Stimulated activated naive CD8-positive, alpha-beta T cell treated with anti-CD3 and anti-CD28 coated beads, Interleukin-15, Interleukin-2, amounts not matched to agents 100 ng/mL and 50 ng/mL, for 24 hours (primary cell): ENCODE measurements around the gene LYST.
"Not testable (repeated sequence)": the region's sequence is repeated elsewhere in the genome, so short reads cannot be mapped to it uniquely, and the experiment has no call there.

Experiments
- H3K27ac Mint-ChIP-seq: one replicate; pipeline ENCODE4 v1.8.0; 2021; ENCODE audit warnings: mild to moderate bottlenecking, mixed read lengths
- H3K27me3 Mint-ChIP-seq: one replicate; pipeline ENCODE4 v1.8.0; 2021; ENCODE audit warnings: mixed read lengths
- H3K36me3 Mint-ChIP-seq: one replicate; pipeline ENCODE4 v1.8.0; 2021; ENCODE audit warnings: low read depth, mixed read lengths
- H3K4me1 Mint-ChIP-seq: one replicate; pipeline ENCODE4 v1.8.0; 2021; ENCODE audit warnings: low read depth, mixed read lengths
- H3K4me3 Mint-ChIP-seq: one replicate; pipeline ENCODE4 v1.8.0; 2021; ENCODE audit warnings: mild to moderate bottlenecking, mixed read lengths
- H3K9me3 Mint-ChIP-seq: one replicate; pipeline ENCODE4 v1.8.0; 2021; ENCODE audit warnings: mixed read lengths

The LYST gene

DNA sequence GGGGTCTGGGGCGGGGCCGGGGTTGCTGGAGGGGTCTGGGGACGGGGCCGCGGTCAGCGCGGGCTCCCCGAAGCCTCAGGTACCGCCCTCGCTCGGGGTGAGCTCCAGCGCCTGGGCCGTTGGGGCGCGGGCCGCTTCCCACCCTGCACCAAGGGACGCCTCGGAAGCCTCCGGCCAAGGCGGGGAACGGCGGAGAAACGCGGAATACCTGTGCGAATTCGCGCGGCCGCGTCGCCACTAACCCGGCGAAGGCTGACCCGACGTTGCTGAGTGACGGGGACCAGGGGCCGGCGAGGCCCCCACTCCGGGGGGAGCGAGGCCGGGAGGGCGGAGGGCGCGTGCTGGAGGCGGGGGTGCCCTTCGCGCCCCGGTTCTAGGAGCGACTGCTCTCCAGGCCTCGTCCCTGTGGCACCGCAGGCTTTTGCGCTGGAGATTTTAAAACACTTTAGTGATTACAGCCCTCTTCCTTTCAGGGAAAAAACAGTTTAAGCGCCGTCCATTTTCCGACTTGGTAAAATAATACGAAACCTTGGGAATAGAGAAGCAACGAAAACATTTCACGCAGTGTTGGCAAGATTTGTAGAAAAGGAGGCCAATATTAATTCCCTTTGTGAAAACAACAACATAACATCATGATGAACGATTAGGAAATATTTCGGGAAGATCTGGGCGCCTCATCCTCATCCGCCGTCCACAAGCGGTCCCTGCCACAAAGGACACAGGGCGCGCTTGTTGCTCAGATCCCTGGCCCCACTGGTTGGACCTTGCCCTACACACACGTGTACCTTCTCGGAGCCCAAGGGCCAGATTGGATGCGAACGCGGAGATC lies 216.2 kb downstream of the LYST start:
- H3K27me3 Mint-ChIP-seq, result peaks cover 70% of the 10 kb centered on the region
- no peak overlapping the region for H3K27ac Mint-ChIP-seq
- peak overlapping the region; percentile 54 for H3K4me3 Mint-ChIP-seq
- no peaks in the 10 kb centered on the region for H3K9me3 Mint-ChIP-seq
- H3K36me3 Mint-ChIP-seq, result peaks cover 5% of the 10 kb centered on the region
- H3K4me1 Mint-ChIP-seq, result peaks cover 20% of the 10 kb centered on the region

DNA sequence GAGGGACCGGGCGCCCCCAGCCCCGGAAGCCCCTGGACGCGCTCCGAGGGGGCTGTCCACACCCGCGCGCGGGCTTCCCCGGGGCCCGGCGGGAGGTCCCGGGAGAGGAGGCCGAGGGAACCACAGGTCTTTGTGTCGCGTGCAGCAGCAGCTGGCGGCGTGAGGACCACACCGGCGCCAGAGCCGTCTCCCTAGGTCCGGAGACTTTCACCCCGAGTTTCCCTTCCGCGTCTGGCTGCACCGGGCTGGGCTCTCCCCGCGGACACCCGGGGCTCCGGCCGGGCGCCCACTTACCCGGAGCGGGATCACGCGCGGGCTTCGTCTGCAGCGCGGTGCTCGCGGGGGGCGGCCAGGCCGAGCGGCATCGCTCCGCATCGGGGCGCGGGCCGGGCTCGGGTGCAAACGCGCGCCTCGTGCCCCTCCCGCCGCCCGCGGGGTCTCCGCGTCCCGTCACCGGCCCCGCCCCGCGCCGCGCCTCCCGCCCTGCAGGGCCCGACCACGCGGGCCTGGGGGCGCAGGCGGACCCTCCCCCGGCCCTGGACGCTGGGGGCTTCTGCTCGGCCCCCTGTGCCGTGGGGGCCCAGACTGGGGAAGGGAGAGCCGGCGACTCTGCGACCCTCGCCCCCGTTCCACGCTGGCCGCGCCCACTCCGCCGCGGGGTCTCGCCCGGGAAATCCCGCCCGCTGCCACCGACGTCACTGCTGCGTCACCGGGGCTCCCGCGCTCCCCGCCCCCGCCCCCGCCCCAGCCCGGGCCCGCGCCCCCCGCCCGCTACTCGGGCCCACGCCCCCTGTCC lies 217.1 kb downstream of the LYST start, which contains the start of gene GNG4:
Gene GNG4, minus strand, starts transcription at position 417 of the 796 bp plus-strand sequence. CDS start 65,946 bp downstream, outside the sequence.
- H3K4me1 Mint-ChIP-seq, result peaks cover 22% of the 10 kb centered on the region
- no peak within 1 kb of the TSS for H3K27ac Mint-ChIP-seq
- no peaks in the 10 kb centered on the region for H3K9me3 Mint-ChIP-seq

DNA sequence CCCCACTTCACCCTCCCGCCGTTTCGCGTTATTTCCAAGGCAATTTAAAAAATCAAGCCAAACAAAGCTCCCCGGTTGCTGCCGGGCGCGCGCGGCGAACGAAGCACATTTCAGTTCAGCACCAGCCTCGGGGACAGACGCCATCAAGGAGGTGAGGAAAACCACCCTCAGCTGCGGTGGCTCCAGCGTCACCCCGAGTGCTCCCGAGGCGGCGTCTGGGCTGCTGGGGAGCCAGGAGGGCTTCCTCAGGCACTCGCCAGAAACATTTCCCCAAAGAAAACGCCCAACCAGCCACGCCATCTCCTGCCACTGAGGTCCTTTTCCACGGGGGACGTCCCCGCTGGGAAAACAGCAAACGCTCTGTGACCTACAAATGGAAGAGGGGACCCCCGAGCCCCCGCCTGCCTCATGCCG lies 217.7 kb downstream of the LYST start:
- no peaks in the 10 kb centered on the region for H3K9me3 Mint-ChIP-seq
- peaks cover 77% of the 10 kb centered on the region for H3K27me3 Mint-ChIP-seq
- H3K27ac Mint-ChIP-seq, result no peak overlapping the region
- H3K36me3 Mint-ChIP-seq, result peaks cover 3% of the 10 kb centered on the region
- peaks cover 28% of the 10 kb centered on the region for H3K4me1 Mint-ChIP-seq
- peak overlapping the region; percentile 78 for H3K4me3 Mint-ChIP-seq

More for the DNA sequence above, 217.1 kb downstream of the LYST start, which contains the start of gene GNG4:
- peak within 1 kb of the TSS; percentile 78 for H3K4me3 Mint-ChIP-seq
- peaks cover 75% of the 10 kb centered on the region for H3K27me3 Mint-ChIP-seq
- H3K36me3 Mint-ChIP-seq, result peaks cover 5% of the 10 kb centered on the region

DNA sequence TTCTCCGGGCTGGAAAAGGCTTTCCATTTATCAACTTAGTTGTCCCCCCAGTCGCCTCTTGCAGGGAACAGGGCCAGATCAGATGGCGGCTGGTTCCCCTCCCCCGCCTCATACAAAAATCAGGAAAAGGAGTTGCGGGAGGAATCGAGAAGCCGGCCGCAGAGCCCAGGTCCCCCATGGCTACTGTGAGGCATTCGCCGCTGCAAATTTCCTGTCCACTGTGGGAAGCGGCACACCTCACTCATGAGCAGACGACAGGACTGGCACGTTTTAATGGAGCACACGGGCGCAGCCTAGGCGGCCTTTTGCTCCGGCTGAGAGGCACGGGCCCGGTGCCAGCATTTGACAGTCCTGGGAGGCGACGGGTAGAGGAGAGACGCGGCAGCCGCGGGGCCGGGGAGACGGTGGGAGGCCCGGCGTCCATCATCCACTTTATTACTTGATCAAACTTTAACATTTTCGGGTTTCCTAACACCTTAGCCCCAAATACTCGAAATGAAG lies 218.2 kb downstream of the LYST start:
- no peak overlapping the region for H3K27ac Mint-ChIP-seq
- H3K4me1 Mint-ChIP-seq, result peaks cover 33% of the 10 kb centered on the region
- H3K4me3 Mint-ChIP-seq, result peak overlapping the region; percentile 78
- H3K36me3 Mint-ChIP-seq, result no peaks in the 10 kb centered on the region
- no peaks in the 10 kb centered on the region for H3K9me3 Mint-ChIP-seq
- H3K27me3 Mint-ChIP-seq, result peaks cover 78% of the 10 kb centered on the region

GRCh38 chr1:235647537-235647936 lies 219.2 kb downstream of the LYST start:
- H3K9me3 Mint-ChIP-seq, H3K27ac Mint-ChIP-seq, H3K4me3 Mint-ChIP-seq, H3K36me3 Mint-ChIP-seq: not testable (repeated sequence)
- Mint-ChIP-seq H3K27me3 (peaks cover 74% of the 10 kb centered on the region), H3K4me1 (peaks cover 42% of the 10 kb centered on the region)

- no peak overlapping the region for H3K27ac Mint-ChIP-seq
- no peaks in the 10 kb centered on the region for H3K9me3 Mint-ChIP-seq
- H3K4me1 Mint-ChIP-seq, result peaks cover 53% of the 10 kb centered on the region
- H3K27me3 Mint-ChIP-seq, result peaks cover 68% of the 10 kb centered on the region
- no peaks in the 10 kb centered on the region for H3K36me3 Mint-ChIP-seq
- no peak overlapping the region for H3K4me3 Mint-ChIP-seq
These were observed 220.2 kb downstream of the LYST start for GRCh38 chr1:235646463-235646862.

GRCh38 chr1:235644693-235645305 lies 221.9 kb downstream of the LYST start:
- Mint-ChIP-seq H3K27me3 (peaks cover 58% of the 10 kb centered on the region), H3K4me3 (no peak overlapping the region), H3K36me3 (no peaks in the 10 kb centered on the region), H3K27ac (no peak overlapping the region), H3K9me3 (no peaks in the 10 kb centered on the region), H3K4me1 (peaks cover 53% of the 10 kb centered on the region)

GRCh38 chr1:235643837-235644692 lies 222.6 kb downstream of the LYST start:
- Mint-ChIP-seq H3K27ac (no peak overlapping the region), H3K4me1 (peaks cover 52% of the 10 kb centered on the region), H3K4me3 (no peak overlapping the region), H3K27me3 (peaks cover 58% of the 10 kb centered on the region), H3K36me3 (no peaks in the 10 kb centered on the region), H3K9me3 (no peaks in the 10 kb centered on the region)

DNA sequence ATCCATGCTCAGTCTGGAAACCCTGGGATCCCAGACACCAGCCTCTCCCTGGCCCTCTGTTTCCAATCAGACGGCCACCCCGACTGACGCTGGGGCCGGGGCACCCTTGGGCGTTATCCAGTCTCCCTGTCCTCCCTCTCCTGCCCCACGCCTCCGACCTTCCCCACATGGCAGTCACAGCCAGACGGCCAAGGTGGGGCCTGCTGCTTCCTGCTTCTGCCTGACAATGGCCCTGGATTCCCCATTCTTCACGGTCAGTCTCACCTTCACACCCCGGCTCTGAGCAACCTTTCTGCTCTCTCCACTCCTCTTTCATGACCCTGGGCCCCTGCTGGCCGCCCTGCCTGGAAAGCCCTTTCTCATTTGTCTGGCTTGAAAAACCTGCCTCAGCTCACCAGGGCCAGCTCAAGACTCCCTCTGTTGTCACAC lies 223.7 kb downstream of the LYST start:
- peaks cover 41% of the 10 kb centered on the region for H3K4me1 Mint-ChIP-seq
- H3K27ac Mint-ChIP-seq, result peak overlapping the region; percentile 84
- H3K9me3 Mint-ChIP-seq, result no peaks in the 10 kb centered on the region
- peak overlapping the region; percentile 37 for H3K4me3 Mint-ChIP-seq
- peaks cover 47% of the 10 kb centered on the region for H3K27me3 Mint-ChIP-seq
- no peaks in the 10 kb centered on the region for H3K36me3 Mint-ChIP-seq

GRCh38 chr1:235642011-235642942 lies 224.4 kb downstream of the LYST start:
- no peaks in the 10 kb centered on the region for H3K9me3 Mint-ChIP-seq
- H3K27me3 Mint-ChIP-seq, result peaks cover 40% of the 10 kb centered on the region
- peaks cover 41% of the 10 kb centered on the region for H3K4me1 Mint-ChIP-seq
- peak overlapping the region; percentile 84 for H3K27ac Mint-ChIP-seq
- H3K4me3 Mint-ChIP-seq, result peak overlapping the region; percentile 72
- no peaks in the 10 kb centered on the region for H3K36me3 Mint-ChIP-seq

GRCh38 chr1:235640580-235640979 lies 226.1 kb downstream of the LYST start:
- peaks cover 37% of the 10 kb centered on the region for H3K4me1 Mint-ChIP-seq
- H3K9me3 Mint-ChIP-seq, result no peaks in the 10 kb centered on the region
- H3K36me3 Mint-ChIP-seq, result no peaks in the 10 kb centered on the region
- H3K27me3 Mint-ChIP-seq, result peaks cover 24% of the 10 kb centered on the region
- H3K4me3 Mint-ChIP-seq, result no peak overlapping the region
- H3K27ac Mint-ChIP-seq, result no peak overlapping the region

- no peaks in the 10 kb centered on the region for H3K9me3 Mint-ChIP-seq
- H3K36me3 Mint-ChIP-seq, result no peaks in the 10 kb centered on the region
- H3K27me3 Mint-ChIP-seq, result peaks cover 18% of the 10 kb centered on the region
- no peak overlapping the region for H3K27ac Mint-ChIP-seq
- H3K4me3 Mint-ChIP-seq, result no peak overlapping the region
- H3K4me1 Mint-ChIP-seq, result peaks cover 35% of the 10 kb centered on the region
These were observed 227.2 kb downstream of the LYST start for GRCh38 chr1:235639226-235640205.
